GM21515 (cell line): Measurements from ENCODE around the gene AMN.

Experiments used
- ATAC-seq: cut with Tn5 transposase; IDR thresholded peaks from one replicate; pipeline ENCODE4 v1.9.1; 2021; ENCODE audit not compliant: unreplicated experiment

Gene AMN

GRCh38 chr14:102943454-102943853 lies 21.0 kb downstream of the AMN start:
- no peak for ATAC-seq

GRCh38 chr14:102943979-102944378 lies 21.5 kb downstream of the AMN start:
- ATAC-seq, result no peak

- ATAC-seq, result no peak
Observed at GRCh38 chr14:102944448-102945330, 22.2 kb downstream of the AMN start.

GRCh38 chr14:102945346-102946130 lies 23.1 kb downstream of the AMN start:
- ATAC-seq, result no peak

GRCh38 chr14:102947321-102948103 lies 25.0 kb downstream of the AMN start:
- ATAC-seq, result no peak

GRCh38 chr14:102948698-102949061 lies 26.2 kb downstream of the AMN start:
- ATAC-seq, result no peak

- no peak for ATAC-seq
Observed at GRCh38 chr14:102949062-102949800, 26.8 kb downstream of the AMN start.

- ATAC-seq, result no peak
Observed at GRCh38 chr14:102949801-102950451, 27.5 kb downstream of the AMN start.

- no peak for ATAC-seq
Observed at GRCh38 chr14:102951034-102951433, 28.6 kb downstream of the AMN start.

- no peak for ATAC-seq
Observed at GRCh38 chr14:102951799-102952198, 29.3 kb downstream of the AMN start.

GRCh38 chr14:102952276-102952675 lies 29.8 kb downstream of the AMN start:
- ATAC-seq, result no peak

- no peak for ATAC-seq
Observed at GRCh38 chr14:102953100-102953499, 30.6 kb downstream of the AMN start.

- no peak for ATAC-seq
Observed at GRCh38 chr14:102954081-102954789, 31.8 kb downstream of the AMN start.

GRCh38 chr14:102955636-102956408 lies 33.4 kb downstream of the AMN start:
- no peak for ATAC-seq

- ATAC-seq, result no peak
Observed at GRCh38 chr14:102957222-102957621, 34.8 kb downstream of the AMN start.

GRCh38 chr14:102958461-102958860 lies 36.0 kb downstream of the AMN start:
- ATAC-seq, result no peak

GRCh38 chr14:102962111-102962627 lies 39.7 kb downstream of the AMN start:
- ATAC-seq, result no peak

- no peak for ATAC-seq
Observed at GRCh38 chr14:102964152-102964730, 41.8 kb downstream of the AMN start.
